ENCODE measurements around the gene ANKRD42. TPM values are rescaled to one million over a fixed set of nuclear protein-coding genes. Genes with fewer than 3 reads are reported as not detected.
A peak's percentile ranks its signal among the peaks of the same experiment; 100 is the strongest.

Gene ANKRD42
- total and polyA plus RNA-seq, 9 of the 15 experiments (the other 6 are each of a cell fraction or from before 2014, with no cell fraction given) = 2.8 to 9.1 (median 6.1) TPM

DNA sequence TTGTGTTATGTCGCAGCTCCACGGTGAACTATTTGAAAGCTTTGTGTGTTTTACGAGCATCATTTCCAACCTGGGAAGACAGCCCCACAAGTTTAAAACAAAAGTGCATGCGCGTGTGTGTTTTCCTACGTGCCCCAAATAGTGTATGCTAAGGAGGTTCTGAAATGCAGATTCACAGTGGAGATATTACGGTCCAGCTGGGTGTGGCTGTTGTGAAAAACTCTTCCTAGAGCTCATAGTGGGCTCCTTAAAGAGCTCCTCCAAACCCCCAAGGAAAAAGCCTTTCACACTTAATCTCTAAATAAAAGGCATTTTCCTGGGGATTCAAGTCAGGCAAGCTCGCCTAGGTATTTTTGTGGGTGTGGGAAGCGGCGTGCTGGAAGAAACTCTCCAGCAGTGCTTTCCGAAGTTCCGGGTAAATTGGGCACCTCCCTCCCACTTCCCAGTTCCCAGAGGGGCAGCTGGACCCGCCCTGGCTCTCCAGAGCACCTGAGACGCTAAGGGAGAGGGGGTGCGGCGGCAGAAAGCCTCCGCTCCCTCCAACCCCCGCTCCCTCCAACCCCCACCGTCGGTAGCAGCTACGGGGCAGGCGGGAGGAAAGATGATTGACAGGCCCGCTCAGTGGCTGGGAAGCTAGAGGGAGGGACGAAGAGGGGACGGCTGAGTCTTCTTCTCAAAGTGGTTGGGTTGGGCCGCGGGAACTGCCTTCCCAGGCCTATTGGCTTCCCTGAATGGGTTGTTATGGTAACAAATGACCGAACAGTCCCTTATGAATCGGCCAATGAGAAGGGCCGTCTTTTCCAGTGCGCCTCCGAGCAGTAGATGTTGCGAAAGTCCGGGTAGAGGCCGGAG lies 37.1 kb upstream of the ANKRD42 start:
- Histone ChIP-seq H3K4me2 (ENCODE audit: insufficient read depth, low read length) (peak overlapping the region; percentile 70), H3K27ac (ENCODE audit: extremely low read depth, low read depth, low read length) (peak overlapping the region; percentile 86), H3K4me3 (peak overlapping the region; percentile 52), H3K79me2 (ENCODE audit: control insufficient read depth, insufficient read depth, low read length) (peaks cover 45% of the 10 kb centered on the region), H3K36me3 (ENCODE audit: control insufficient read depth, insufficient read depth, low read length) (peaks cover 33% of the 10 kb centered on the region), H3K27me3 (ENCODE audit: control insufficient read depth in 2 of 2, insufficient read depth in 2 of 2, low read length in 2 of 2) (no peaks in the 10 kb centered on the region), H3K4me1 (replicated peaks in 1 of 2; ENCODE audit: control insufficient read depth in 2 of 2, insufficient read depth in 2 of 2, low read length in 2 of 2) (peaks cover 16 to 30% of the 10 kb centered on the region in 2 experiments), H4K20me1 (replicated peaks; ENCODE audit: control insufficient read depth, insufficient read depth, low read length) (peaks cover 26% of the 10 kb centered on the region), H3K9me3 (replicated peaks; ENCODE audit: control insufficient read depth, insufficient read depth, low read depth, low read length) (no peaks in the 10 kb centered on the region), H3K9me1 (ENCODE audit: control insufficient read depth, insufficient read depth, low read length) (no peaks in the 10 kb centered on the region), H3K9ac (ENCODE audit: insufficient read depth in 1 of 2, low read depth in 2 of 2, low read length in 2 of 2) (peak overlapping the region; percentile 89 to 98), H2AFZ (ENCODE audit: low read depth, low read length) (peak overlapping the region; percentile 77)
- under 1% methylated on average over 27 of the region's 35 CpGs for WGBS (ENCODE audit: insufficient coverage, low coverage, missing lambda C conversion rate)
- intact Hi-C loops (cut with micrococcal nuclease) (loop anchor here (2.0 kb wide), 7 partner anchors 16 to 256 kb away; partner anchors contain the start of genes ANKRD42, CCDC90B, DDIAS and PRCP), in situ Hi-C loops (cut with MboI) (no loop called here)
- CTCF ChIA-PET (ENCODE audit: low intra/inter-chr PET ratio) = no interaction called here
- POLR2A ChIA-PET = interaction anchor here (0.7 to 3.6 kb wide), 24 partner anchors 9 to 334 kb away, joined by 3 to 10 read pairs (median 4); partner anchors contain the start of genes DDIAS, PRCP and RAB30
- FAIRE-seq (peak; percentile 99), DNase-seq (ENCODE audit: extremely low read depth in 1 of 4, low spot score in 3 of 4) (peak; percentile 92 to 99 (median 95)), ATAC-seq (peak; percentile 83)
- BruUV-seq (replicated peaks) = TSS peak; percentile 97
- TF ChIP-seq ZNF232 (CRISPR knock-in tag; IDR thresholded peaks at IDR 0.05) (no peak), PPARD (CRISPR knock-in tag; IDR thresholded peaks at IDR 0.05) (no peak), RBFOX2 (IDR thresholded peaks at IDR 0.05; ENCODE audit: low read depth, low read length) (no peak), ZBTB8A (IDR thresholded peaks at IDR 0.05; ENCODE audit: partially characterized antibody) (no peak), MCM3 (IDR thresholded peaks at IDR 0.05) (no peak), ZNF668 (CRISPR knock-in tag; IDR thresholded peaks at IDR 0.05) (no peak), ZNF347 (CRISPR knock-in tag; IDR thresholded peaks at IDR 0.05; ENCODE audit: low read depth) (no peak), TRIM28 (IDR thresholded peaks at IDR 0.05) (no peak), ZNF253 (CRISPR knock-in tag; conservative IDR thresholded peaks at IDR 0.05) (no peak), HCFC1 (IDR thresholded peaks at IDR 0.05; ENCODE audit: low read depth, low read length) (no peak), STAT5B (CRISPR knock-in tag; IDR thresholded peaks at IDR 0.05) (no peak)
- TF ChIP-seq, protein P1, sequence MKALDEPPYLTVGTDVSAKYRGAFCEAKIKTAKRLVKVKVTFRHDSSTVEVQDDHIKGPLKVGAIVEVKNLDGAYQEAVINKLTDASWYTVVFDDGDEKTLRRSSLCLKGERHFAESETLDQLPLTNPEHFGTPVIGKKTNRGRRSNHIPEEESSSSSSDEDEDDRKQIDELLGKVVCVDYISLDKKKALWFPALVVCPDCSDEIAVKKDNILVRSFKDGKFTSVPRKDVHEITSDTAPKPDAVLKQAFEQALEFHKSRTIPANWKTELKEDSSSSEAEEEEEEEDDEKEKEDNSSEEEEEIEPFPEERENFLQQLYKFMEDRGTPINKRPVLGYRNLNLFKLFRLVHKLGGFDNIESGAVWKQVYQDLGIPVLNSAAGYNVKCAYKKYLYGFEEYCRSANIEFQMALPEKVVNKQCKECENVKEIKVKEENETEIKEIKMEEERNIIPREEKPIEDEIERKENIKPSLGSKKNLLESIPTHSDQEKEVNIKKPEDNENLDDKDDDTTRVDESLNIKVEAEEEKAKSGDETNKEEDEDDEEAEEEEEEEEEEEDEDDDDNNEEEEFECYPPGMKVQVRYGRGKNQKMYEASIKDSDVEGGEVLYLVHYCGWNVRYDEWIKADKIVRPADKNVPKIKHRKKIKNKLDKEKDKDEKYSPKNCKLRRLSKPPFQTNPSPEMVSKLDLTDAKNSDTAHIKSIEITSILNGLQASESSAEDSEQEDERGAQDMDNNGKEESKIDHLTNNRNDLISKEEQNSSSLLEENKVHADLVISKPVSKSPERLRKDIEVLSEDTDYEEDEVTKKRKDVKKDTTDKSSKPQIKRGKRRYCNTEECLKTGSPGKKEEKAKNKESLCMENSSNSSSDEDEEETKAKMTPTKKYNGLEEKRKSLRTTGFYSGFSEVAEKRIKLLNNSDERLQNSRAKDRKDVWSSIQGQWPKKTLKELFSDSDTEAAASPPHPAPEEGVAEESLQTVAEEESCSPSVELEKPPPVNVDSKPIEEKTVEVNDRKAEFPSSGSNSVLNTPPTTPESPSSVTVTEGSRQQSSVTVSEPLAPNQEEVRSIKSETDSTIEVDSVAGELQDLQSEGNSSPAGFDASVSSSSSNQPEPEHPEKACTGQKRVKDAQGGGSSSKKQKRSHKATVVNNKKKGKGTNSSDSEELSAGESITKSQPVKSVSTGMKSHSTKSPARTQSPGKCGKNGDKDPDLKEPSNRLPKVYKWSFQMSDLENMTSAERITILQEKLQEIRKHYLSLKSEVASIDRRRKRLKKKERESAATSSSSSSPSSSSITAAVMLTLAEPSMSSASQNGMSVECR (CRISPR knock-in tag; IDR thresholded peaks at IDR 0.05) = no peak
